Gastroesophageal sphincter (tissue), 4 donors: ENCODE measurements around the gene FXR2. TPM values are rescaled to one million over a fixed set of nuclear protein-coding genes. Genes with fewer than 3 reads are reported as not detected.

Experiments used
- ATAC-seq: fragments of 150-250 bp; one replicate; pipeline ENCODE4 v1.9.1; 2016; ENCODE audit warnings: mild to moderate bottlenecking, moderate library complexity
- H3K27ac ChIP-seq, 4 donors: fragments of 200-600 bp; sonication (generic) in 3 of 4; 1 replicate in 3 of 4; 2 replicates in 1 of 4; pipeline ENCODE4 v1.5.1; 2016 to 2019
- H3K27me3 ChIP-seq: fragments of 200-600 bp; sonication (generic); one replicate; pipeline ENCODE4 v1.5.1; 2019
- H3K36me3 ChIP-seq, 2 donors: fragments of 200-600 bp; sonication (generic); one replicate each; pipeline ENCODE4 v1.5.1; 2019; ENCODE audit warnings: control low read depth in 1 of 2
- H3K4me1 ChIP-seq, 3 donors: fragments of 200-600 bp; sonication (generic); 1 replicate in 2 of 3; 2 replicates in 1 of 3; pipeline ENCODE4 v1.5.1; 2016 to 2019; ENCODE audit warnings: control low read depth in 2 of 3
- H3K4me3 ChIP-seq, 2 donors: fragments of 200-600 bp; sonication (generic); one replicate each; pipeline ENCODE4 v1.5.1; 2019; ENCODE audit warnings: mild to moderate bottlenecking in 1 of 2, moderate library complexity in 1 of 2
- H3K9me3 ChIP-seq, 3 donors: fragments of 200-600 bp; sonication (generic); one replicate each; pipeline ENCODE4 v1.5.1; 2017 to 2019; ENCODE audit warnings: control low read depth in 2 of 3
- EP300 ChIP-seq: sonication (generic); formaldehyde crosslinking; IDR thresholded peaks from one replicate; pipeline ENCODE4 v1.6.1; 2017; ENCODE audit warnings: antibody characterized with exemption, mild to moderate bottlenecking
- POLR2A ChIP-seq, 2 donors: fragments of 450-650 bp; IDR thresholded peaks; one replicate each; pipeline ENCODE4 v1.6.1; 2017; ENCODE audit warnings: antibody characterized with exemption in 2 of 2, mild to moderate bottlenecking in 2 of 2, moderate library complexity in 1 of 2
- POLR2AphosphoS5 ChIP-seq: sonication (generic); formaldehyde crosslinking; IDR thresholded peaks from one replicate; pipeline ENCODE4 v1.6.1; 2017; ENCODE audit warnings: antibody characterized with exemption
- WGBS, 2 donors: methylation state at CpG; one replicate each; pipeline ENCODE4 v1.1.5; 2018; ENCODE audit warnings: low coverage in 1 of 2; 5-methylcytosine and 5-hydroxymethylcytosine counted together
- total RNA-seq, 4 donors: library from RNA; depleted of rRNA; stranded (reverse); fragments of >200 nt; gene quantifications; one replicate each; pipeline ENCODE4 v1.1.0, GENCODE V29; 2016
- TF ChIP-seq, protein P1 (sequence below), 4 experiments: fragments of 200-600 bp in 2 of 4; fragments of 450-650 bp in 2 of 4; sonication (generic) in 1 of 4; IDR thresholded peaks; one replicate each; pipeline ENCODE4 v1.5.1; 2017 to 2019; ENCODE audit warnings: antibody characterized with exemption in 4 of 4, mild to moderate bottlenecking in 2 of 4, moderate library complexity in 2 of 4

The FXR2 gene
- total RNA-seq, 4 donors from 2014 or later = 39.3 to 54.6 (median 47.4) TPM

GRCh38 chr17:7552621-7553051, 62.1 kb downstream of the FXR2 start:
- WGBS, 2 donors = 65 to 80% methylated on average over 1 to 3 of the region's 6 CpGs

DNA sequence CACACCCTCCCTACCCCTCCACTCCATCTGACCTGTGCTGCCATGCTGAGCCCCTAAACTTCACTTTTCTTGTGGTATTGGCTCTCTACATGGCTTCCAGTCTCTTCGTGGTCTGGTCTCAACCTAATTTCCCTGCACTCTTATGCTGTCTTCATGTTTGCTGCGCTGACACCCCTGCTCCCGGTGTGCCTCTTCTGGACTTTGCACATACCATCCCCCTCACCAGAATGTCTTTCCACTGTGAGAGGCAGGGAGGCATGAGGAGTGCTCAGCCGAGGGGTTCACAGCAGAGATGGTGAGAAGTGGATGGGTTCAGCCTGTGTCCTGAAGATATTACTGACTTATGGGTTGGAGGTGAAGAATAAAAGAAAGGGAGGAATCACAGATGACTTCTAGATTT, 63.3 kb downstream of the FXR2 start:
- no peak overlapping the region for H3K4me3 ChIP-seq
- no peak for ATAC-seq
- H3K27me3 ChIP-seq = no peaks in the 10 kb centered on the region
- H3K9me3 ChIP-seq = no peaks in the 10 kb centered on the region
- peaks cover 0 to 32% of the 10 kb centered on the region in 2 donors for H3K36me3 ChIP-seq
- TF ChIP-seq POLR2A (IDR thresholded peaks at IDR 0.05) (no peak), POLR2AphosphoS5 (no peak), EP300 (no peak)
- TF ChIP-seq, protein P1, sequence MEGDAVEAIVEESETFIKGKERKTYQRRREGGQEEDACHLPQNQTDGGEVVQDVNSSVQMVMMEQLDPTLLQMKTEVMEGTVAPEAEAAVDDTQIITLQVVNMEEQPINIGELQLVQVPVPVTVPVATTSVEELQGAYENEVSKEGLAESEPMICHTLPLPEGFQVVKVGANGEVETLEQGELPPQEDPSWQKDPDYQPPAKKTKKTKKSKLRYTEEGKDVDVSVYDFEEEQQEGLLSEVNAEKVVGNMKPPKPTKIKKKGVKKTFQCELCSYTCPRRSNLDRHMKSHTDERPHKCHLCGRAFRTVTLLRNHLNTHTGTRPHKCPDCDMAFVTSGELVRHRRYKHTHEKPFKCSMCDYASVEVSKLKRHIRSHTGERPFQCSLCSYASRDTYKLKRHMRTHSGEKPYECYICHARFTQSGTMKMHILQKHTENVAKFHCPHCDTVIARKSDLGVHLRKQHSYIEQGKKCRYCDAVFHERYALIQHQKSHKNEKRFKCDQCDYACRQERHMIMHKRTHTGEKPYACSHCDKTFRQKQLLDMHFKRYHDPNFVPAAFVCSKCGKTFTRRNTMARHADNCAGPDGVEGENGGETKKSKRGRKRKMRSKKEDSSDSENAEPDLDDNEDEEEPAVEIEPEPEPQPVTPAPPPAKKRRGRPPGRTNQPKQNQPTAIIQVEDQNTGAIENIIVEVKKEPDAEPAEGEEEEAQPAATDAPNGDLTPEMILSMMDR (IDR thresholded peaks at IDR 0.05) = no peak
- peaks cover 0 to 29% (median 14%) of the 10 kb centered on the region in 3 donors for H3K4me1 ChIP-seq
- H3K27ac ChIP-seq = peak overlapping the region in 2 of 4 donors; percentile 94
- 71 to 82% methylated on average over 2 to 3 of the region's 4 CpGs for WGBS, 2 donors

More at GRCh38 chr17:7552621-7553051, 62.1 kb downstream of the FXR2 start:
- no peaks in the 10 kb centered on the region for H3K9me3 ChIP-seq
- TF ChIP-seq, protein P1 (IDR thresholded peaks at IDR 0.05) = no peak
- no peak for TF ChIP-seq POLR2AphosphoS5
- no peak for TF ChIP-seq POLR2A (IDR thresholded peaks at IDR 0.05)
- no peak for TF ChIP-seq EP300
- peak overlapping the region in 2 of 4 donors; percentile 31 to 43 for H3K27ac ChIP-seq
- H3K27me3 ChIP-seq = no peaks in the 10 kb centered on the region
- no peak for ATAC-seq
- H3K4me1 ChIP-seq = peaks cover 0 to 41% (median 21%) of the 10 kb centered on the region in 3 donors
- H3K36me3 ChIP-seq = peaks cover 0 to 39% of the 10 kb centered on the region in 2 donors
- H3K4me3 ChIP-seq = no peak overlapping the region

DNA sequence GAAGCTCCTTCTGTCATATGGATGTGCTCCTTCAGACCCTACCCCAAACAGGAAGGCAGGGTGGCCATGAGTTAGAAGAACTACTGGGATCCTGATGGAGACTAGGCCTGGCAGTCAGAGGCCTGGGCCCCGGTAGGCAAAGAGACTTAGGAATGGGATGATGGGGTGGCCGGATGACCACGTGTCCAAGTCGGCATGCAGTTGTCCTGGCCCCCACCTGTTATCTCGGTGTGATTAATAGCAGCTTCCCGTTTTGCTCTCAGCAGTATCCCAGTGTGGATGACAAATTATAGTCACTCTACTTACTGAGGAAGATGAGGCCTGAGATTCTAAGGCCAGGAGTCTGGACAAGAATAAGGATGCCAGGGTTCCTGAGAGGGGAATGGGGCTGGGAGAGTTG, 64.4 kb downstream of the FXR2 start:
- no peak for ATAC-seq
- H3K4me3 ChIP-seq = peak overlapping the region in 1 of 2 donors; percentile 77
- TF ChIP-seq EP300 = no peak
- TF ChIP-seq, protein P1 (IDR thresholded peaks at IDR 0.05) = no peak
- no peak for TF ChIP-seq POLR2A (IDR thresholded peaks at IDR 0.05)
- no peak for TF ChIP-seq POLR2AphosphoS5
- peaks cover 0 to 32% of the 10 kb centered on the region in 2 donors for H3K36me3 ChIP-seq
- no CpG with 5 or more reads among the region's 6 CpGs for WGBS, 2 donors
- H3K27ac ChIP-seq = peak overlapping the region in 3 of 4 donors; percentile 94
- no peaks in the 10 kb centered on the region for H3K27me3 ChIP-seq
- H3K4me1 ChIP-seq = peaks cover 0 to 29% (median 14%) of the 10 kb centered on the region in 3 donors
- no peaks in the 10 kb centered on the region for H3K9me3 ChIP-seq

DNA sequence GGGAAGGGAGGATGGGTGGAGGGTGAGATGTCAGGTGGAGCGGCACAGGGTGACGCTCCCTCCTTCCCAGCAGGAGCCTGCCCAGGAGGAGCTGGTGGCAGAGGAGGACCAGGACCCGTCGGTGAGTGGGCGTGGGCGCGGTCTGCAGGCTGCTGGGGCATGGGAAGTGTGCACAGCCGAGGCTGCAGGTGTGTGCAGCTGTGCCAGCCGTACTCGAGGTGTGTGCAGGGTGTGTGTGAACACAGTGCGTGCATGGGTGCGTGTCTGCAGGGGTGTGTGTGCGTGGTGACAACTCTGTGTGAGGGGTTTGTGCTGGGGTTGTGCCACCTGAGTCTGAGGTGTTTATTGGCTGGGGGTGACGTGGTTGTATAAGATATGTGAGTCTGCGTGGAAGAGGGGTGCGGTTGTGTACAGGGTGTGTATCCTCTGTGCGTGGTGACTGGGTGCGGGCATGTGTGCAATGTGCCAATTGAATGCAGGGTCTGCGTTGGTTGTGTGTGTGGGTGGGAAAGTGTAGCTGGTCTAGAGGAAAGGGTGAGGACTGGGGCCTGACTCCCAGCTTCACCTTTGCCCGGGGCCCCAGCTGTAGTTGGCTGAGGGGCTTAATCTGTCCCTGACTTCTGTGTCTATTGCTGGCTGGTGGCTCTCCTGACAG, 65.2 kb downstream of the FXR2 start:
- WGBS, 2 donors = 22% methylated on average over 3 of the region's 20 CpGs; no CpG with 5 or more reads in 1 of the 2 donors
- H3K36me3 ChIP-seq = peaks cover 0 to 32% of the 10 kb centered on the region in 2 donors
- TF ChIP-seq, protein P1 (IDR thresholded peaks at IDR 0.05) = no peak
- TF ChIP-seq EP300 (no peak), POLR2AphosphoS5 (peak; percentile 14), POLR2A (IDR thresholded peaks at IDR 0.05) (no peak)
- no peaks in the 10 kb centered on the region for H3K9me3 ChIP-seq
- peak overlapping the region; percentile 62 to 77 for H3K4me3 ChIP-seq
- H3K27me3 ChIP-seq = no peaks in the 10 kb centered on the region
- H3K27ac ChIP-seq = peak overlapping the region; percentile 55 to 94 (median 94)
- peaks cover 0 to 29% (median 14%) of the 10 kb centered on the region in 3 donors for H3K4me1 ChIP-seq
- ATAC-seq = peak; percentile 48
